ENCODE measurements around the gene SLC44A2. TPM values are rescaled to one million over a fixed set of nuclear protein-coding genes. Genes with fewer than 3 reads are reported as not detected.

The SLC44A2 gene
- total RNA-seq, 3 donors from 2014 or later: 90.0 to 179 (median 116) TPM

- Histone ChIP-seq H3K4me1 (ENCODE audit: low read depth) (no peaks in the 10 kb centered on the region), H3K9me3 (no peaks in the 10 kb centered on the region), H3K36me3 (ENCODE audit: low read depth) (no peaks in the 10 kb centered on the region), H3K4me3 (peak overlapping the region; percentile 48)
- ATAC-seq (peak; percentile 15), DNase-seq (no peak)
- no peak for TF ChIP-seq CTCF (IDR thresholded peaks at IDR 0.05)
- intact Hi-C loops (cut with DNase I, micrococcal nuclease): no loop called here
Observed at GRCh38 chr19:10586396-10586795, 39.0 kb upstream of the SLC44A2 start.

- peak; percentile 76 to 79 (median 77) for DNase-seq
- Histone ChIP-seq H3K4me1 (ENCODE audit: low read depth) (no peaks in the 10 kb centered on the region), H3K4me3 (peak within 1 kb of the TSS; percentile 48), H3K9me3 (no peaks in the 10 kb centered on the region), H3K36me3 (ENCODE audit: low read depth) (no peaks in the 10 kb centered on the region)
- ATAC-seq: peak; percentile 99
- TF ChIP-seq CTCF (IDR thresholded peaks at IDR 0.05): no peak
- intact Hi-C loops (cut with DNase I, micrococcal nuclease): no loop called here
Observed at GRCh38 chr19:10587022-10587838, 38.1 kb upstream of the SLC44A2 start, which contains the start of gene AP1M2. Gene AP1M2, minus strand, starts transcription at chr19:10587312. Its CDS starts 81 bp downstream, at chr19:10587231.

GRCh38 chr19:10587839-10588150 lies 37.6 kb upstream of the SLC44A2 start:
- intact Hi-C loops (cut with DNase I, micrococcal nuclease): no loop called here
- ATAC-seq (no peak), DNase-seq (no peak)
- Histone ChIP-seq H3K4me3 (no peak overlapping the region), H3K4me1 (ENCODE audit: low read depth) (no peaks in the 10 kb centered on the region), H3K36me3 (ENCODE audit: low read depth) (no peaks in the 10 kb centered on the region), H3K9me3 (no peaks in the 10 kb centered on the region)
- TF ChIP-seq CTCF (IDR thresholded peaks at IDR 0.05): no peak

- no peaks in the 10 kb centered on the region for H3K9me3 ChIP-seq
- TF ChIP-seq CTCF (IDR thresholded peaks at IDR 0.05): no peak
- ATAC-seq (no peak), DNase-seq (no peak)
- H3K4me1 ChIP-seq (ENCODE audit: low read depth): no peaks in the 10 kb centered on the region
- intact Hi-C loops (cut with DNase I, micrococcal nuclease): no loop called here
- no peak overlapping the region for H3K4me3 ChIP-seq
- H3K36me3 ChIP-seq (ENCODE audit: low read depth): no peaks in the 10 kb centered on the region
Observed at GRCh38 chr19:10593148-10593547, 32.2 kb upstream of the SLC44A2 start.

- Histone ChIP-seq H3K9me3 (no peaks in the 10 kb centered on the region), H3K4me3 (no peak overlapping the region), H3K4me1 (ENCODE audit: low read depth) (no peaks in the 10 kb centered on the region), H3K36me3 (ENCODE audit: low read depth) (no peaks in the 10 kb centered on the region)
- no peak for TF ChIP-seq CTCF (IDR thresholded peaks at IDR 0.05)
- intact Hi-C loops (cut with DNase I, micrococcal nuclease): no loop called here
- DNase-seq: peak in 1 of 3 donors; percentile 44
- ATAC-seq: peak; percentile 57
Observed at GRCh38 chr19:10593820-10594637, 31.3 kb upstream of the SLC44A2 start.
